HG02678 (cell line): ENCODE measurements around the gene RNF220.
"Not testable (repeated sequence)": the region's sequence is repeated elsewhere in the genome, so short reads cannot be mapped to it uniquely, and the experiment has no call there.

ENCODE experiments used
- ATAC-seq: cut with Tn5 transposase; IDR thresholded peaks from one replicate; pipeline ENCODE4 v1.9.1; 2021; ENCODE audit warnings: mild to moderate bottlenecking, moderate library complexity; ENCODE audit not compliant: unreplicated experiment

The RNF220 gene

DNA sequence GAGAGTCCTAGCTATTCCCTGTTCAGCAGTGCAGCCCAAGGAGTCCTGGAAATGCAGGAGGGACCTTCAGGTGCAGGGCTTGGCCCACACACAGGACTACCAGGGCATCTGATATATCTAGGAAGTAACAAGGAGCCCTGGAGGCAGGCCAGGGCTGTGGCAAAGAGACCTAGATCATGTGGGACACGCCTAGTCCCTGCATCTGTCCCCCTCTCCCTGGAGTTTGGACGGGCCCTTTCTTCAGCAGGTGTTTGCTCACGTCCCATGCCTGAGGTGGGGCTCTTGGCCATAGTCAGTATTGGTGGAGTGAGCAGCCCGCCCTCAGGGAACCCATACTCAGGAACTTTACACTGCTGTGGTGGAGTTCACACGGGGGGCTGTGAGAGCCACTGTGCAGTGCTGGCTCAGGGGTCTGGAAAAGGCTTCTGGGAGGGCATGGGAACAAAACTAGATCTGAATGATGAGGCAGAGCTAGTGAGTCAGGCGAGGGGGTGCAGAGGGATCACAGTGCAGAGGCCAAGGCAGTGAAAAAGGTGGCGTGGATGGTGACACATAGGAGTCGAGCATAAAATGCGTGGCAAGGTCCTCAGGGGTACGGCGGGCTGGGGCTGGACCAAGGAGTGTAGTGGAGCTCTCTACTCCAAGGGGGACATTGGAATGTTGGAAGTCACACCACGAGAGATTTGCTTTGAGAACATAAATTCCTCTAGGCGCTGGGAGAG is 243.6 kb downstream of the RNF220 start:
- no peak for ATAC-seq

DNA sequence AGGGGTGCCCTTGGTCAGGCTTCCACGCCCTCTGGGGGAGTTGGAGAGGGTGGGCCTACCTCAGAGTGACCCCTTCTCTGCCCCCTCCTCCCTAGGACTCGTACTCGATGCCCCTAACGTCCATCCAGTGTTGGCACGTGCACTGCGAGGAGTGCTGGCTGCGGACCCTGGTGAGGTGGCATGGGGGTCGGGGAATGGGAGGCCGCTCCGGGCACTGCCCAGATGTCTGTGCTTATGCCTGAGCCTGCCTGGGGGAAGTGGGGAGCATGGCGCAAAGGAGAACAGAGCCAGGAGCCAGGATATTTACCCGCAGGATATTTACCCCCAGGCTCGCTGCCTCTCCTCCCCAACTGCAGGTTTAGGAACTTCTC is 244.7 kb downstream of the RNF220 start:
- ATAC-seq: no peak

DNA sequence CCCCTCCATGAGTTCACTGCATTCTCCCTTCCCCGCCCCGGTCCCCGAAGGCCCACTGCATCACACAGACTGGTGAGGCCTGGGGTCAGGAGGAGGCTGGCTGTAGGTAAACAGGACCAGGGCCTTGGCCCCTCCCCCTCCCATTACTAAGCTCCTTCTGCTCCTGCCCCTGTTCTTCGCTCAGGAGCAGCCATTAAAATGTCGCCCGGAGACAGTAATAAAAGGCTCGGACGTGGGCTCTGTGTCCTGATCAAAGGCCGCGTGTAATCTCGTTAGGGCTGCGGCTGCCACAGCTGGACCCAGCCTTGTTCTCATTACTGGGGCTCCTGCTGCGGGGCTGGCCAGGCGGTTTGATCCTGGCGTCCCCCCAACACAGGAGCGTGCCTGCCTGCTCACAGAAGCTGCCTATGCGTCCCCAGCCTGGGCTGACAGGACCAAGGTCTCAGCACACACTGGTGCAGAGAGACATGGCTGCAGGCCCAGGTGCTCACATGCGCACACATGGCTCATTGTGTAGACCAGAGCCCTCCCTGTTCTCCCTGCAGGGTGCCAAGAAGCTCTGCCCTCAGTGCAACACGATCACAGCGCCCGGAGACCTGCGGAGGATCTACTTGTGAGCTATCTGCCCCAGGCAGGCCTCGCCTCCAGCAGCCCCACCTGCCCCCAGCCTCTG is 245.2 kb downstream of the RNF220 start:
- ATAC-seq: no peak

DNA sequence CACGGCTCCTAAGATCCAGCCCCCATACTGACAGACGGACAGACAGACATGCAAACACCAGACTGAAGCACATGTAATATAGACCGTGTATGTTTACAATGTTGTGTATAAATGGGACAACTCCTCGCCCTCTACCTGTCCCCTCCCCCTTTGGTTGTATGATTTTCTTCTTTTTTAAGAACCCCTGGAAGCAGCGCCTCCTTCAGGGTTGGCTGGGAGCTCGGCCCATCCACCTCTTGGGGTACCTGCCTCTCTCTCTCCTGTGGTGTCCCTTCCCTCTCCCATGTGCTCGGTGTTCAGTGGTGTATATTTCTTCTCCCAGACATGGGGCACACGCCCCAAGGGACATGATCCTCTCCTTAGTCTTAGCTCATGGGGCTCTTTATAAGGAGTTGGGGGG is 246.0 kb downstream of the RNF220 start:
- ATAC-seq: no peak

DNA sequence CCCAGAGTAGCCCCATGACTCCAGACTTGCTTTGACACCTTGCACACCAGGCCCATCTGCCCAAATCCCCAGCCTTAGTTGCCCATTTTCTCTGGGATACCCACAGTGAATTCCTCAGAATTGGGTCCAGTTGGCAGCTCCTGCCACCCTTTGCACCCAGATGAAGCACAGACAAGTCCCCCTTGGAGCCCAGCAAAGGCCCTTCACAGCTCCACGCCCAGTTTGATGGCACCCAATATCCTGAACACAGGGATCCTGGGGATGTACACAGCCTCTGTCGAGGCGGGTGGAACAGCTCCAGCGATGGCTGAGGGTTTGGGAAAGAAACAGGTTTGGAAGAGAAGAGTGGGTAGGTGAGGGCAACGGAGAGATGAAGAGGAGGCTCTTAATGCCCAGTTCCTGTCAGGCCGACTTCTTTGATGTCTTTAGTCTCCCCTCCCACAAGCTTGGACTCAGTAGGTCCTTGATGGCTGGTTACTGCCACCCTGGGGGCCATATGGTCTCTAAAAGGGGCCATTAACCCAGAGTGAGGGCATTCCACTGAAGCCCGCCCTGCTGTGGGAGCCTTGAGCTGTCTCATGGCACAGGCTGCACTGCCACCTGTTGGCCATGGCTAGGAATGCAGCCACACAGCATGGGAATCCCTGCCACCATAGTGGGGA is 247.5 kb downstream of the RNF220 start:
- ATAC-seq: peak; percentile 58

DNA sequence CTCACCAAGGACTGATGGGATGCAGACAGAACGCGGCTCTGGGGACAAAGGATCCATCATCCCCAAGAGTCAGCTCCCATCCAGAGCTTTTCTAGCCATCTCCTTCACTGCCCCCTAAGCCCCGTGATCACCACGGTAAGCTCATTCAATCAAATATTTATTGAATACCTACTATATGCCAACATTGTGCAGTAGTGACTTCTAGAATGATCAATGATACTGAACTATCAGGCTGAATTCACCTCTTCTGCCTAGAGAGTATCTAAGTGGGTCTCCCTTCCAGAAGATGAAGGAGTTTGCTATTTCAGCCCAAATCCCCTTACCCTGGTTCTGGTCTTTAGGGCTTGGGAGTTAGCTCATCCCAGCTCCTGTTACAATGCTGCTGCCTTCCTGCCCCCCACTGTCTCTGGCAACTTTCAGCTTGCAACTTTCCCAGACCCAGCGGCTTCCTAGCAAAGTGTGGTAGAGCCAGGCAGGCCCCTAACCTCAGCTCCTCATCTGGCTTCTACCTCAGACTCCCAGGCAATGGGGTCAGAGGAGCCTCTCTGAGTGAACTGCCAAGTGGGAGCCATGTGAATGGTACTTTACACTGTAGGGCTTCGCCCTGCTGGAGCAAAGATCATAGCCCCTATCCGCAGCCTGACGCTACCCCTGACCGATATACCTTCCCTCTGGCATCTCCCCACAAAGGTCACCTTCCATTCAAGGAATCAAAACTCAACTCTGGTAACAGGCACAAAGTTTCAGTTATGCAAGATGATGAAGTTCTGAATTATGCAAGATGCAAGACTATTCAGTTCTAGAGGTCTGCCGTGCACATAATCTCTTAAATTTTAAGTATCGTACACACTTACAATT is 248.3 kb downstream of the RNF220 start:
- ATAC-seq: no peak

DNA sequence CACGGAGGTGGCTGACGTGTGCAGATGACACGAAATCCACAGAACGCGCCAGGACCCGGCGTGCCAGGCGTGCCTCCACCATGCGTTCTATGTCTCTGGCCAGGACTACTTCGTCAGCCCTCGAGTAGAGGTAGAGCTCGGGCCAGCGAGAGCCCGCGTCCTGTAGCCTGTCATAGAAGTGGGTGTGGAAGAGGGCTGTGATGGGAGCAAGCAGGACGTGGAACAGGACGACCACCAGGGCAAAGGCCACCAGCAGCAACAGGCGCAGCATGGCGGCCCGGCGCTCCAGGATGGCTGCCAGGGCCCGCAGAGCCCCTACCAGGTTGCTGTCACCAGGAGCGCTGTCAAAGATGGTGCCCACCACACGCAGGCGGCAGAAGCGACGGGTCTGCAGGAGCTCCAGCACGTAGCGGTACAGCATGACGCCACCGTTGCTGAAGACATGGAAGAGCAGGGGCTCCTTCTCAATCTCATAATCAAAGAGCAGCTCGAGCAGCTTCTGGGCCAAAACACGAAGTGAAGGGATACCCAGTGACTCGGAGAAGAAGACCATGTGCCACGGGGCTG is 249.6 kb downstream of the RNF220 start:
- no peak for ATAC-seq

DNA sequence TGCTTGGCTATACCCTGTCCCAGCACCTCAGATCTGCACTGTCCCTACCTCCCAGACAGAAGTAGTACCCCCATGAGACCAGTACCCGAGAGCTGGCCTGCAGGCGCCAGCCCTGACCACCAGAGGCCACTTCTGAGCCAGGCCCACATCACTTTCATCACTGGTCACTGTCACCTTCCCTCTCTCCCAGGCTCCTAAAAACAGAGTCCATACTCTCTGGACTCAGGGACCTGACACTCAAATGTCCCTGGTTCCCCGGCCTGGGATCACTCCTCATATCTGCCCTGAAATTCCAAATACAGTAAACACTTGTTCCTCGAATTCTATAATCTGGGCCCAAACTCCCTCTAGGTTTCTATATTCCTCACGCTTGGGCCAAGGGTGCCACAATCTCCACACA is 250.6 kb downstream of the RNF220 start:
- no peak for ATAC-seq

DNA sequence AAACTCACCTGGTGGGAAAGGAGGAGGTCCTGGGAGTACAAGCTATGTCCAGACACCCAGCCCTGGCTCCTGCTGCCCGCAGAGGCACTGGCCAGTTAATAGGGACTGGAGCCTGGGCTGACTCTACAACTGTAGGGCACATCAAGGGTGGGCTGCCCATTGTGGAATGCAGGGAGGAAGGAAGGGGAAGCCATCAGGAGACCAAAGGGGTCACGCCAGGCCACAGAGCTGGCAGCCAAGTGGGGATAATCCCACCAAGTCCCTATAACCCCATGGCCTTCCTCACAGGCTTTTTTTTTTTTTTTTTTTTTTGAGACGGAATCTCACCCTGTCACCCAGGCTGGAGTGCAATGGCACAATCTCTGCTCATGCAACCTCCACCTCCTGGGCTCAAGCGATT is 254.5 kb downstream of the RNF220 start:
- no peak for ATAC-seq

DNA sequence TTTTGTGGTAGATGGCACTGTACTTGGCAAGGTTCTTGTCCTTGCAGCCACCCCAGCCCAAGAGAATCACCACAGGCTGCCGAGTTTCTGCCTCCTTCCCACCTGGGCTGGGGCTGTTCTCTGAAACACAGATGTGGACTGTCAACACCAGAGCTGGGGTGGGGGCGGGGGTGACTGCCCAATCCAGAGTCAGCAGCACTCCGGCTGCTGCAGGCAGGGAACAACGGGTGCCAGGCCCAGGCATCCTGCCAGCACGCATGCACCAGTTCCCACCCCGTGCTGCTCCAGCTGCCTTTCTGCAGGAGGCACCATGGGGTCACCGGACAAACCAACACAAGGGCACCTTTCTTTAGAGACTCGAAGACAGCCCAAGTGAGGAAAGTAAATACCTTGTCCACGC is 255.1 kb downstream of the RNF220 start:
- ATAC-seq: no peak

DNA sequence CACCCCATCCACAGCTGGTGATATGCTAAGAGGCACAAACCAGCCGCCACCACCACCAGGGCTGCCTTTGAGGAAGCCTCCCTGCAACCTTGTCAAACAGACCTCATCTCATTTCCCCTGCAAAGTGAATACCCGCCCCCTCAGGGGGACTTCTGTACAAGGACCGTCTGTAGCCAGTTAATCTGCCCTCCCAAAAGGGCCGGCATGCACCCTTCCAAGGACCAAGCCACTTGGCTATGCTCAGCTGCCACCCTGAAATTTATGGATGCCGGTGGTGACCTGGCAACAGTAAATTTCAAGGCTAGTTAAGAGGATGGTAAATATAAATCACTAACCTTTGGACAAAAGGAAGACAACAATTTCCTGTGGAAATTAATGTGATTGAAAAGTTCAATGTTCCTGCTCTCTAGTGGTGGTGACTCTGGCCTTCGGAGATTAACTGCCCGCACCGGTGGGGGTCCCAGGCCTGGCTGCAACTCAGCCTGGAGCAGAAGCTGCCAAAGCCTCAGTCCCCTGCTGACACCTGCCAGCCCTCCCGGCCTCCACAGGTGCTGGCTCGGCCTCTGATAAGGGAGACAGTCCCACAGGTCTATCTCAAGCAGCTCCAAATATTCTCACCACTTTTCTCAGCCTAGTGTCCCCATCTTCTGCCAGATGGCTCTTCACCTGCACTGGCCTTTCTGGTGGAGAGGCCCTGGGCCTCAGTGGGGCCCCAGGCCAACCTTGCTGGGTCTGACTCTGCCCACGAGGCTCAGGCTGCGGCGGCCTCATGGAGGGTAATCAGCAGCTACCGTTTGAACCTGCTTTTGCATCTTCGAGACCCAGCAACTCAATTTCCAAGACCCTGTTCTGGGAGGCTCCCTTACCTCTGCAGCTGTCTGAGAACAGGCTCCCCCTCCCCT is 257.0 kb downstream of the RNF220 start:
- ATAC-seq: no peak

DNA sequence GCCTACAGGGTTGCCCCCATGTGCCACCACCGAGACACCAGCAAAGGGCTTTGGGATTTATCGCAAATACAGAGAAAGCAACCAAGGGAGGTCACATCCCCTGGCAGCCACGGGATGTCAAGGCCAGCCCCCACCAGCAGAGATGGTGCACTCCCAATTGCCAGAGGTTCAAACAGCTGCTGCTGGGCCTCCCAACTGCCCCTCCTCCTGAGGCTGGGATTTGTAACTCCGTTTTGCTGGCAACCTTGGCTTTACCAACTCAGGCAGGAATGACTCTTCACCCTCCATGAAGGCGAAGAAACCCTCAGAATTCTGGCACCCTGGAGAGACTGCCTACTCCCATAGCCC is 257.6 kb downstream of the RNF220 start:
- no peak for ATAC-seq

DNA sequence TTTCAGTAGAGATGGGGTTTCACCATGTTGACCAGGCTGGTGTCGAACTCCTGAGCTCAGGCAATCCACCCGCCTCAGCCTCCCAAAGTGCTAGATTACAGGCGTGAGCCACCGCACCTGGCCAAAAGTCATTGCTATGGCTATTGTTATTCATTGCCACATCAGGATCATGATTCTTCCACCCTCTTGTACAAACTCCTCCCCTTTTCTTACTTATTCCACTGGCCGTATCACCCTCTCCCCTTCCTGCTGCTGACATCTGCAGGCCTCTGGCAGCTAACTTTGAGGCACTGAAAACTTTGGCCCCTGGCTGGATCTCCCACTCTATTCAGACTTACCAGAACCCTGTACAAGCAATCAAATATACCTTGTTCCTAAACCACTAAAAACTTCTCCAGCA is 258.4 kb downstream of the RNF220 start:
- no peak for ATAC-seq

DNA sequence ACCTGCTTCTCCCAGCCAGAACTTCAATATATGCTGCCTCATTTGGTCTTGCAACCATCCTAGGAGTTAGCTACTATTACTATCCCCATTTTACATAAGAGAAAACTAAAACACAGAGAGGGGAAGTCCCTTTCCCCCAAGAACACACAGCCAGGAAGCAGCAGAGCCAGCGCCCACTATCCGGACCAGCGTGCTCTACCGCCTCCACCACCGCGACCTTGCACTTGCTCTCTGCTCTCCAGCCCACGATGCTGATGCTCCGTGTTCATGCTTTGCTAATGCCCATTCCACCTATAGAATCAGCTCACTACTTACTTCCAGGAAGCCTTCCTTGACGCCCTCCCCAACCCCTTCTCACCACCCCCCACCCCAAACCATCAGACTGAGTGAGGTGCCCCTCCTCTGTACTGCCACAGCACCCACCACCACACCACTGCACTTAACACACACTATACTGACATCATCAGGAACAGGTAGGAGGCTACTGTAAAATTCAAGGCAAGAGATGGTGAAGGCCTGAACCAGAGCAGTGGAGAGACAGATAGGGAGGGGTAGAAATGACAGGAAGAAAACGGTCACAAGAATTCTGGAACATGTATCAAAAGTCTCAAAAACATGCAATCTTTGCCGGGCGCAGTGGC is 259.8 kb downstream of the RNF220 start:
- no peak for ATAC-seq

DNA sequence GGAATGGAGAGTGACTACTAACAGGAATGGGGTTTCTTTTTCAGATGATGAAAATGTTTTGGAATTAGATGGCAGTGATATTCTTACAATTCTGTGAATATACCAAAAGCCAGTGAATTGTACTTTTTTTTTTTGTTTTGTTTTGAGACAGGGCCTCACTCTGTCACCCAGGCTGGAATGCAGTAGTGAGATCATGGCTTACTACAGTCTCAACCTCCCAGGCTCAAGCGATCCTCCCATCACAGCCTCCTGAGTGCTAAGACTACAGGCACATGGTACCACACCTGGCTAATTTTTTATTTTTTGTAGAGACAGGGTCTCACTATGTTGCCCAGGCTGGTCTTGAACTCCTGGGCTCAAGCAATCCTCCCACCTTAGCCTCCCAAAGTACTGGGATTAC is 261.7 kb downstream of the RNF220 start:
- ATAC-seq: not testable (repeated sequence)

DNA sequence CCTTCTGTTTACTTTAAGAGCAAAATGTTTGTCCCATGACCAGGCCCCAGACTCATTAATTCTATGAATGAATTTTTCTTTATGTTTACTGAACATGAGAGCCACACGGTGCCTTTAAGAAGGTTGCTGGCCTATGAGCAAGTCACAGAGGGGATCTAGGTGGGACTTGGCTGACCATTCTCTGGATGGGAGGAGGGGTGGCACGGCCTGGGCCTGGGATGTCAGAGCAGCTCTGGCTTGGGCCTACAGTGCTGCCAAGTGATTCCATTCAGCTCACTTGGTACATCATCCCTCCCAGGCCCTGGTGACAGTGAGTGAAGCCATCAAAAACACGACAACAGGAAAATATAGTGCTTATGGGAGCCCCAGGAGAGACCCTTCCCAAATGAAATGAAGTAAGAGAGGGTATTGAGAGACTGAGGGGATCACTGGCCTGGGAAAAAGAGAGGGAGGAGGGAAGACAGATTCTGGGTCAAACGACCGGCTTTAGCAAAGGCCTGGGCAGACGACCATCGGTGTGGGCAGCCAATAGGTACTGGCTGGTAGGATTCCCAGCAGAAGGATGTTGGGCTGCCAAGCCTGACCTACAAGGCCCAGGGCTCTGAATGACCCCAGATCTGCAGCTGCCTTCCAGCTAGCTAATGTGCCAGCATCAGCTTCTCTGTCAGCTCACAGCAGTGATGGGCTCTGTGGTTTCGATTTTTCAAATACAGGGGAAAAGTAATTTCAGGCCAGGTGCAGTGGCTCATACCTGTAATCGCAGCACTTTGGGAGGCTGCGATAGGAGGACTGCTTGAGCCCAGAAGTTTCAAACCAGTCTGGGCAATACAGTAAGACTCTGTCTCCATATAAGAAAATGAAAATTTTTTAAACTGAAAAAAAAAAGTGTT is 265.9 kb downstream of the RNF220 start:
- ATAC-seq: no peak

DNA sequence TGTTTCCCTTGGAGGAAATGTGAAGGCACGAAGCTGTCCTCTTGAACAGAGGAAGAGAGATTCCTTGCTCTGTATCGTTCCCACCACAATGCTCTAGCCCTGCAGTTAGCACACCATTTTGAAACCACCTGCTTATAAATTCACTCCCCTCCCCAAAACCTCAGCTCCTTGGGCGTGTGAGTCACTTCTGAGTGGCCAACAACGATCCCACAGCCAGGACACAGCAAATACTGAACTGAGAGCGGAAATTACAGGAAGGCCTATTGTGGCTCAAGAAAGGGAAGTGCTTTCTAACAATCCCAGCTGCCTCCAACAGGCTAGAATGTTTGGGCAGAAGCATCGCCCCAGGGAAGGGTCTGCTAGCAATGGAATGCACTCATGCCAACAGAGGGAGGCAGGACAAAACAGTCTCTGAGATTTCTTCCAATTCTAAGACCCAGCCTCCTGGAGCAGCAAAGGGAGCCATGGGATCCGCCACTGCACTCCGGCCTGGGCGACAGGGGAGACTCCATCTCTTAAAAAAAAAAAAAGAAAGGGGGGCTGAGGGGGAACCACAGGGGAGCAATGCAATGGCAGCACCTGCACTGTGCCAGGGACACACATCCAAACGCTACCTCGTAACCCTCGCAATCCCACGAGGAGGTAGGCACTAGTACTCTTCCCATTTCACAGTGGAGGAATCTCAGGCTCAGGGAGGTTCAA is 267.4 kb downstream of the RNF220 start:
- no peak for ATAC-seq
